OCI-M1 (cell line): ENCODE measurements around the gene BEND3.
A peak's percentile ranks its signal among the peaks of the same experiment; 100 is the strongest.
"Not testable (repeated sequence)": the region's sequence is repeated elsewhere in the genome, so short reads cannot be mapped to it uniquely, and the experiment has no call there.

Experiments
- DNase-seq: peaks from one replicate; lab custom pipeline; 2025; lab: John Stamatoyannopoulos, UW

BEND3 gene

DNA sequence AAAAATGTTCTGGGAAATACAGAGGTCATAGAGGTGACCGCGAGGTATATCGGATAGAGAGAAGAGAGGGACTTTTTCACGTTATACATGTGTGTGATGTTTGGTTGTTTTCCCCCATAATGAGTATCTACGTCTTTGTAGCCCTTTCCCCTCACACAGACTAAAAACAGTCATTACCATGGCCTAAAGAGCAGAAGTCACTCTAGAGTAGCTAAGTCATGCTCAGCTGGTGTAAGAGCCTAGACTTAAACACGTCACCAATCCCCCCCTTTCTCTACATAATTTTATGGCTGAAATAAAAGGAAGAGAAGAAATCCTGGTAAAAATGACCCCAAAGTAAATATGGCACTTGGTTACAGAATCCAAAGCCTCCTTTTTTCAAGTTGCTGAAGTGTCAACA lies 6.0 kb upstream of the BEND3 start:
- DNase-seq, result no peak

DNA sequence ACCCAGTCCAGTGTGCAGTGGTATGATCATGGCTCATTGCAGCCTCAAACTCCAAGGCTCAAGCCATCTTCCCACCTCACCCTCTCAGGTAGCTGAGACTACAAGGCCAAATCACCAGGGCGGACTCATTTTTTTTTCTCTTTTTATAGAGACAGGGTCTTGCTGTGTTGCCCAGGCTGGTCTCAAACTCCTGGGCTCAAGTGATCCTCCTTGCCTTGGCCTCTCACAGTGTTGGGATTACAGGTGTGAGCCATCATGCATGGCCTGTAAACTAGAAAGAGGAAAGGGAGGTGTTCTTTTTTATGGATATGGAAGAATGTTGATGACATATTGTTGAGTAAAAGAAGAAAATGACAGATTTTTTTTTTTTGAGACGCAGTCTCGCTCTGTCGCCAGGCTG lies 5.1 kb upstream of the BEND3 start:
- DNase-seq, result no peak

GRCh38 chr6:107118976-107119375 lies 3.7 kb upstream of the BEND3 start:
- DNase-seq, result no peak

- DNase-seq, result not testable (repeated sequence)
These were observed 3.2 kb upstream of the BEND3 start for GRCh38 chr6:107118540-107118939.

- DNase-seq, result no peak
These were observed 1.6 kb upstream of the BEND3 start for GRCh38 chr6:107116931-107117330.

DNA sequence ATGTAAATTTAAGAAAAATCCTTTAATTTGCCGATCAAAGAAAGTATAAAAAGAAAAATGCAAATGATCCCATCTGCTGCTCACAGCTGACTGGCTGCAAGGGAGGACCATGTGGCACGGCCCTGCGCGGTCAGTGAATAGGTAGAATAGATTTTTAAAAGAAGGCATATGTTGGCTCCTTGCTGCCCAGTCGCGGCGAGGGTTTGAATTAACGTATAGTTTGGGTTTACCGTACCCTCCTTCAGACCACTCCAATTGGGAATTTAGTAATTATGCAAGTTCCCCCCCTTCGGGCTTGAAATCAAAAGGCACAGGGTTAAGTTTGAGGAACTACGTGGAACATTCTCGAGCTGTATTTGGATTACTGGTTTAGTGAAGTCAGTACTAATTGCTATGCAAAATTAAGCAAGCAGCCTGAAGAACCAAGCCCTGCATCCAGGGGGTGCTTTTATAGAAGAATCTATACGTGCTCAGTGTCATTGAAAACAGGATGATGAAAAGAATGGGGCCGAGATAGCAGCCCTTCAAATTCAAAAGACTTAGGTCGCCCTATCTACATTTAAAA lies 1.1 kb upstream of the BEND3 start:
- DNase-seq, result peak; percentile 85

DNA sequence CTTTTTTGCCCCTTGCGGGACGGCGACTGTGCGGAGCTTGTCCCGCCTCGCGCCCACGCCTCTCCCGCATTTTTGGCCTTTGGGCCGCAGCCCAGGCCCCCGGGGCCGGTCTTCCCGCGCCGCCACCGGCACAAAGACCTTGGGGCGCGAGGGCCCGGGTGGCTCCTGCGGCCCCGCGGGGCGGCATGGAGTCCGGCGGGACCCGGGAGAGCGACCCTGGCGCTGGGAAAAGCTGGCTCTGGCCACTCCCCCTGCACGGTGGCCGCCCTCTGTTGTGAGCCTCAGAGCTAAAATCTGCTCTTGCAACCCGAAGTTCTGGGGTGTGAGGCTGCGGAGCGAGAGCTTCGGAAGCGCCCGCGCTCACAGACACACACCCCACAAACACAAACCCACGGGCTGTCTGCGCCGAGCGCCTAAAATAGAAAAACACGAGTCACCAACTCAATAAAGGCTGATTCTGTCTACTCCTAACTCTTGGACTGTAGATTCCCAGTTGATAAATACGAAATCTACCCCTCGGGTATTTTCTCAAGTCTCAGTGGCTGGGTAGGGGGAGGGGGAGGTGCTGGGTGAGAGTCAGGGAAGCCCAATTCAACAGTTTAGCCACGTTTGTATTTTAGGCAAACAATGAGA lies 496 bp upstream of the BEND3 start:
- DNase-seq, result peak; percentile 66

- DNase-seq, result peak; percentile 93
These were observed 946 bp downstream of the BEND3 start for GRCh38 chr6:107114213-107114925.

DNA sequence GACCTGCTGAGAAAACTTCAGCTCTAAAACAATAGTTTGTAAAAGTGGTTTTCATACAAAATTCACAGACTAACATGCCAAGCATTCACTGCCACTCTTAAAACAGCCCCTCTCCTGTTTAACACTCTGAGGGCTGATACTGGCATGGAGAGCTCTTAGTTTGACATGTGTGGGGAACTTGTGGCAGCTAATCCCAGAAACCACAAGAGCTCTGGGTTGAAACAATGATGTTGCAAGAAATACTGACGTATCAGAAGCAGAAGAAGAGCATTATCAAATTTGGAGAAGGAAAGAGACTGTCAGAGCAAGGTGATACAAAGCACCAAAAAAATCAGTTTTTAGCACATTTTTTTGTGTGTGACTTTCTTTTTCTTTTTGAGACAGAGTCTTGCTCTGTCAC lies 5.1 kb downstream of the BEND3 start:
- DNase-seq, result peak; percentile 94

- peak; percentile 22 for DNase-seq
These were observed 7.0 kb downstream of the BEND3 start for GRCh38 chr6:107108201-107108890.

GRCh38 chr6:107107791-107108190 lies 7.5 kb downstream of the BEND3 start:
- no peak for DNase-seq

DNA sequence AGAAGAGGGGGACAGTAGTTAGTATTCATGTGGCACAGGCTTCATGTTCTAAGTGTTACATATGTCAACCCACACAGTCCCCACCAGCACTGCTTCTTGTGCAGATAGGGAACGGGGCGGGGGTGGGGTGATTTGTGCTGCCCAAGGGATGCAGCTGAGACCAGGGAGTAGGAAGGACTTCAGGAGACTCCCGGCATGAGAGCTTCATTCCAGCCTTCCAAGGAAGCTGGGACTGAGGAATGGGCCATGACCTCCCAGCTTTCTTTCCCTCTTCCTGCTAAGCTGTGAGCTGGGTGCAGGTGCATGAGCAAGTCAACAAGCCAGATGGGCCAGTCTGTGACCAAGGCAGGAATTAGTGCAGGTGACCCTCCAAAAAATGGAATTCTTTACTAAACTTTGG lies 9.2 kb downstream of the BEND3 start:
- no peak for DNase-seq

GRCh38 chr6:107105511-107106116 lies 9.7 kb downstream of the BEND3 start:
- DNase-seq, result peak; percentile 58

GRCh38 chr6:107103082-107103481 lies 12.2 kb downstream of the BEND3 start:
- no peak for DNase-seq

DNA sequence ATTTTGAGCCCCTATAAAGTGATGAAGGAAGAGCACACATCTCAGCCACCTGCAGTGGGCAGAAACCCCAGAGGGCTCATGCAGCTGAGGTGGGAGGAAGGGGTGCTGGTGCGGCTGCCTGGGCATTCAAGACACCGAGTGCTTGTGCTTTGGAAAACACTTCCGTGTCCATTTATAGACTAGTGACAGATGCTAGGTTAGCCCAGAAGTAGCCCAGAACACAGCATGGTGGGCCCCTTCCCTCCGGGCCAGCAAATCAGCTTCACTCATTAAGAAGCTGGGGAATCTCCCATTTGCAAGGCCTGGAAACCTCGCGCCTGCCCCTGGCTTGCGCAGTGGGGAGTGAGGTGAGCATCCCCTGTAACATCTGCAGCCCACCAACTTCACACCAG lies 12.9 kb downstream of the BEND3 start:
- DNase-seq, result no peak

- no peak for DNase-seq
These were observed 13.5 kb downstream of the BEND3 start for GRCh38 chr6:107101686-107102413.

- no peak for DNase-seq
These were observed 14.1 kb downstream of the BEND3 start for GRCh38 chr6:107101211-107101610.

- no peak for DNase-seq
These were observed 16.6 kb downstream of the BEND3 start for GRCh38 chr6:107098436-107099307.

- not testable (repeated sequence) for DNase-seq
These were observed 30.9 kb downstream of the BEND3 start for GRCh38 chr6:107084459-107084858.

- no peak for DNase-seq
These were observed 31.4 kb downstream of the BEND3 start for GRCh38 chr6:107083921-107084320.
